Epithelial cell of esophagus (primary cell): ENCODE data around the gene ASB5.
A peak's percentile ranks its signal among the peaks of the same experiment; 100 is the strongest.

Source experiments
- DNase-seq: peaks from one replicate; pipeline ENCODE4 v3.0.0; 2010; ENCODE audit warnings: low read depth
- H3K4me3 ChIP-seq: 2 replicates; pipeline ENCODE4 v1.5.1; 2011; ENCODE audit warnings: mild to moderate bottlenecking, low read length, control low read depth
- CTCF ChIP-seq: IDR thresholded peaks from 2 replicates; pipeline ENCODE4 v1.5.1; 2011; ENCODE audit warnings: low read depth, mild to moderate bottlenecking, low read length, control low read depth, inconsistent platforms; ENCODE audit not compliant: insufficient read depth; ENCODE audit errors: missing control alignments

Gene ASB5

GRCh38 chr4:176193938-176194337, 75.1 kb downstream of the ASB5 start:
- TF ChIP-seq CTCF = no peak
- no peak overlapping the region for H3K4me3 ChIP-seq
- DNase-seq = peak; percentile 94

- H3K4me3 ChIP-seq = no peak overlapping the region
- TF ChIP-seq CTCF = no peak
- DNase-seq = peak; percentile 82
These were observed 75.9 kb downstream of the ASB5 start for GRCh38 chr4:176193126-176193525.

- no peak for DNase-seq
- TF ChIP-seq CTCF = peak; percentile 5
- H3K4me3 ChIP-seq = no peak overlapping the region
These were observed 77.0 kb downstream of the ASB5 start for GRCh38 chr4:176191974-176192373.

GRCh38 chr4:176189891-176190795, 78.9 kb downstream of the ASB5 start:
- no peak overlapping the region for H3K4me3 ChIP-seq
- no peak for TF ChIP-seq CTCF
- no peak for DNase-seq

DNA sequence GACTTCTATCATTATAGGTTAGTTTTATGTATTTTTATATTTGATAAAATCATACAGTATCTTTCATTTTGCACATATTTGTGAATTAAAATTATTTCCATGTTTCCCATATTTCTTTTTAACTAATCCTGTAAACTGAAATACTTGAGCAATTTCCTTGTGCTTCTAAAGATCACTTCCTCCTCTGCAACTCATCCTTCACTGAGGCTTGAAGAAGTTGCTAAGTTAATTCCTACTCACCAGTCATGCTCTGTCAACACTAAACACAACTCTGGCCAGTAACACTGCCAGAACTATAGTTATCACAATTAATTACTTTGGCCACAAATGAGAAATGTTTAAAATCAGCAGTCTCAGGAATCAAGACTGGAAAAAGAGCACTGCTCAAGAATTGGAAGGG, 80.4 kb downstream of the ASB5 start:
- no peak for TF ChIP-seq CTCF
- no peak for DNase-seq
- H3K4me3 ChIP-seq = no peak overlapping the region

GRCh38 chr4:176187624-176188023, 81.4 kb downstream of the ASB5 start:
- peak; percentile 79 for DNase-seq
- no peak for TF ChIP-seq CTCF

More at GRCh38 chr4:176187624-176188023, 81.4 kb downstream of the ASB5 start:
- no peak overlapping the region for H3K4me3 ChIP-seq
